Neural crest cell (in vitro differentiated cells): ENCODE results near the gene ITGA2B. TPM values are rescaled to one million over a fixed set of nuclear protein-coding genes. Genes with fewer than 3 reads are reported as not detected.

Source experiments
- DNase-seq: peaks from one replicate; pipeline ENCODE4 v3.0.0; 2021; ENCODE audit warnings: low read depth, mixed read lengths, low spot score
- H3K27ac Mint-ChIP-seq: one replicate; pipeline ENCODE4 v1.8.0; 2021; ENCODE audit warnings: mild to moderate bottlenecking, mixed read lengths; ENCODE audit not compliant: unreplicated experiment
- H3K27me3 Mint-ChIP-seq: 2 replicates; pipeline ENCODE4 v1.8.0; 2021; ENCODE audit warnings: low read depth, mild to moderate bottlenecking, mixed read lengths
- H3K36me3 Mint-ChIP-seq: 2 replicates; pipeline ENCODE4 v1.8.0; 2021; ENCODE audit warnings: low read depth, mild to moderate bottlenecking, mixed read lengths
- H3K4me1 Mint-ChIP-seq: 2 replicates; pipeline ENCODE4 v1.8.0; 2021; ENCODE audit warnings: mixed read lengths
- H3K4me3 Mint-ChIP-seq: one replicate; pipeline ENCODE4 v1.8.0; 2021; ENCODE audit warnings: mild to moderate bottlenecking, mixed read lengths
- H3K9me3 Mint-ChIP-seq: 2 replicates; pipeline ENCODE4 v1.8.0; 2021; ENCODE audit warnings: mixed read lengths
- total RNA-seq: library from RNA; stranded (reverse); gene quantifications from 2 replicates; pipeline ENCODE4 v1.2.1, GENCODE V29; 2021
- TF ChIP-seq, protein P1 (sequence below): fragments of 200-600 bp; sonication (generic); conservative IDR thresholded peaks from 2 replicates; pipeline ENCODE4 v1.5.0; 2021; ENCODE audit warnings: antibody characterized with exemption, mild to moderate bottlenecking

ITGA2B gene
- total RNA-seq, 1 donor from 2014 or later, result 7.3 TPM

DNA sequence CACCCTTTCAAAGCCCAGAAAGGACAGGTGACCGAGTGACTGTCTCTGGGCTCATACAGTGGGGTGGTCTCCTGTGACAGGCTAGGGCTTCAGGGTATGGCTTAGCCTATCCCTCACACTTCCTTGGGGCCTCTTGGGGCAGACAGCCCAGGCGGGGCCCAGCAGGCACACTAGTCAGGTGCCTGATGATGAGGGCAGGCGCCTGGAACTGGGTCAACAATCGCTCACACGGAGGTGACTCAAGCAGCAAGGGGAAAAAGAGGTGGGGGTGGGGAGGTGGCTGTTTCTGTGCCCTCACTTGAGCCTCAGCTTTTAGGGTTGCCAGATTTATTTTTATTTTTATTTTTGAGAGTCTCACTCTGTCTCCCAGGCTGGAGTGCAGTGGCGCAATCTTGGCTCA lies 50.7 kb downstream of the ITGA2B start:
- H3K27me3 Mint-ChIP-seq, result peaks cover 64% of the 10 kb centered on the region
- no peak for DNase-seq
- H3K36me3 Mint-ChIP-seq, result no peaks in the 10 kb centered on the region
- H3K4me1 Mint-ChIP-seq, result no peaks in the 10 kb centered on the region
- H3K4me3 Mint-ChIP-seq, result no peak overlapping the region
- no peaks in the 10 kb centered on the region for H3K9me3 Mint-ChIP-seq
- TF ChIP-seq, protein P1, sequence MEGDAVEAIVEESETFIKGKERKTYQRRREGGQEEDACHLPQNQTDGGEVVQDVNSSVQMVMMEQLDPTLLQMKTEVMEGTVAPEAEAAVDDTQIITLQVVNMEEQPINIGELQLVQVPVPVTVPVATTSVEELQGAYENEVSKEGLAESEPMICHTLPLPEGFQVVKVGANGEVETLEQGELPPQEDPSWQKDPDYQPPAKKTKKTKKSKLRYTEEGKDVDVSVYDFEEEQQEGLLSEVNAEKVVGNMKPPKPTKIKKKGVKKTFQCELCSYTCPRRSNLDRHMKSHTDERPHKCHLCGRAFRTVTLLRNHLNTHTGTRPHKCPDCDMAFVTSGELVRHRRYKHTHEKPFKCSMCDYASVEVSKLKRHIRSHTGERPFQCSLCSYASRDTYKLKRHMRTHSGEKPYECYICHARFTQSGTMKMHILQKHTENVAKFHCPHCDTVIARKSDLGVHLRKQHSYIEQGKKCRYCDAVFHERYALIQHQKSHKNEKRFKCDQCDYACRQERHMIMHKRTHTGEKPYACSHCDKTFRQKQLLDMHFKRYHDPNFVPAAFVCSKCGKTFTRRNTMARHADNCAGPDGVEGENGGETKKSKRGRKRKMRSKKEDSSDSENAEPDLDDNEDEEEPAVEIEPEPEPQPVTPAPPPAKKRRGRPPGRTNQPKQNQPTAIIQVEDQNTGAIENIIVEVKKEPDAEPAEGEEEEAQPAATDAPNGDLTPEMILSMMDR, result no peak
- no peak overlapping the region for H3K27ac Mint-ChIP-seq

DNA sequence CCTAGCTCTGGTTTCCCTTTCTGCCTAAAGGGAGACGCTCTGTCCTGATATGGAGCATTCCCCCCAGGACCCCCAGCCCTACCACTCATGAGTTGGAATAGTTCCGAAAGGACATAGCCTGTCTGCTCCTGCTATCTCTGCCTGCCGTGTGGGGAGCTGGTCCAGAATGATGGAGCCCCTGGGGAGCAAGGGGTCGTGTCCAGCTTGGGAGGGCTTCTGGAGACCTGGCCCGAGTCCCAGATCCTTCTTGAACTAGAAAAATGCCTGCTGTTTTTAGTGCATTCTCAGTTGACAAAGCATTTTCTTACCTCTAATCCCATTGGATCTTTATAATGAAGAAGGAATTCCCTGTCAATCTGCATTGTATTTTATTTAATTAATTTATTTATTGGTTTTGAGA lies 53.5 kb downstream of the ITGA2B start:
- TF ChIP-seq, protein P1, result no peak
- no peaks in the 10 kb centered on the region for H3K36me3 Mint-ChIP-seq
- peaks cover 52% of the 10 kb centered on the region for H3K27me3 Mint-ChIP-seq
- H3K27ac Mint-ChIP-seq, result no peak overlapping the region
- H3K4me3 Mint-ChIP-seq, result no peak overlapping the region
- no peak for DNase-seq
- peaks cover 5% of the 10 kb centered on the region for H3K4me1 Mint-ChIP-seq
- H3K9me3 Mint-ChIP-seq, result no peaks in the 10 kb centered on the region

DNA sequence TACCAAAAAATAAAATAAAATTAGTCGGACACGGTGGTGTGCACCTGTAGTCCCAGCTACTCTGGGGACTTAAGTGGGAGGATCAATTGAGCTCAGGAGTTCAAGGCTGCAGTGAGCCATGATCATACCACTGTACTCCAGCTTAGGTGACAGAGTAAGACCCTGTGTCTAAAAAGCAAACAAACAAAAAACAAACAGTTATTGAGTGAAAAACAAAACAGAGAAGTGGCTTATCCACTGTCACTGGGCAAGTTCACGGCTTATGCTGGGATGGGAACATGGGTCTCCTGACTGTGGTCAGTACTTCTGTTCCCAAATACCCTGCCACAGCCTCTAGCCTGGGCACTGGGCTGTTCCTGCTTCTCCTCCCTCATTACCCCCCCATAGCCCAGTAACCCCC lies 53.9 kb downstream of the ITGA2B start:
- Mint-ChIP-seq H3K4me3 (no peak overlapping the region), H3K36me3 (no peaks in the 10 kb centered on the region), H3K27ac (no peak overlapping the region), H3K9me3 (no peaks in the 10 kb centered on the region), H3K4me1 (peaks cover 5% of the 10 kb centered on the region), H3K27me3 (peaks cover 48% of the 10 kb centered on the region)
- DNase-seq, result no peak
- TF ChIP-seq, protein P1, result no peak

DNA sequence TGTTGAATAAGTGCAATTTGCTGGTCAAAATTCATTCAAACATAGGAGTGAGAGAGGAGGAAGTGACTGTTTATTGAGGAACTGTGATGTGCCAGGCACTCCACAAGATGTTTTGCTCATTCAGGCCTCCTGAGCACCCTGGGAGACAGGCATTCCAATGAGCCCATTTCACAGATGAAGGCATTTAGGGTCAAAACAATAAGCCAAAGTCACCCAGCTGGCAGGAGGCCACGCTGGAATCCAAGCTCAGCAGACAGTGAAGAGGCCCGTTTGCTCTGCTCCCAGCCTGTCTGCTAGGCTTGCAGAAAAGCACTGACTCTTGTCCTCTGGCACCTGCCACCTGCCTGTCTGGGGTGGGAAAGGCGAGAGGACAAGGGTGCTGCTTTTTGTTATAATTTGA lies 54.7 kb downstream of the ITGA2B start:
- no peak overlapping the region for H3K27ac Mint-ChIP-seq
- H3K4me1 Mint-ChIP-seq, result peaks cover 5% of the 10 kb centered on the region
- TF ChIP-seq, protein P1, result no peak
- no peaks in the 10 kb centered on the region for H3K36me3 Mint-ChIP-seq
- peaks cover 40% of the 10 kb centered on the region for H3K27me3 Mint-ChIP-seq
- DNase-seq, result no peak
- no peak overlapping the region for H3K4me3 Mint-ChIP-seq
- H3K9me3 Mint-ChIP-seq, result no peaks in the 10 kb centered on the region

DNA sequence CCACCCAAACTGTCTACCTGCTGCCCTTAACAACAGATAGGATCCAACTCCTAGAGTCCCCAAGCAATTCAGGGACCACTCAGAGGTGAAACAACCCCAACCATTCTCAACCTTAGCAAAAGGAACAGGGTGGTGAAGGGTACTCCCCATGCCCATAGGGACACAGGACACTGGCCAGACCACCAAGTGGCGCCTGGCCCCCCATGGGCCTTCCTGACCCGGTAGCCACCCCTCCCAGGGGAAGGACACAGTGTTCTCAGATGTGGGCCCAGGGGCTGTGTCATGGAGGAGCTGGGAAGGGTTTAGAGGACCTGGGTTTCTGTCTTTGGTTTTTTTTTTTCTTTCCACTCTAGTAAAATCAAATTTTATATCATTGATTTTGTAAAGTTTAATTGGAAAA lies 55.1 kb downstream of the ITGA2B start:
- TF ChIP-seq, protein P1, result no peak
- no peak for DNase-seq
- H3K4me3 Mint-ChIP-seq, result no peak overlapping the region
- no peaks in the 10 kb centered on the region for H3K36me3 Mint-ChIP-seq
- no peak overlapping the region for H3K27ac Mint-ChIP-seq
- H3K27me3 Mint-ChIP-seq, result peaks cover 40% of the 10 kb centered on the region
- H3K4me1 Mint-ChIP-seq, result peaks cover 5% of the 10 kb centered on the region
- no peaks in the 10 kb centered on the region for H3K9me3 Mint-ChIP-seq

DNA sequence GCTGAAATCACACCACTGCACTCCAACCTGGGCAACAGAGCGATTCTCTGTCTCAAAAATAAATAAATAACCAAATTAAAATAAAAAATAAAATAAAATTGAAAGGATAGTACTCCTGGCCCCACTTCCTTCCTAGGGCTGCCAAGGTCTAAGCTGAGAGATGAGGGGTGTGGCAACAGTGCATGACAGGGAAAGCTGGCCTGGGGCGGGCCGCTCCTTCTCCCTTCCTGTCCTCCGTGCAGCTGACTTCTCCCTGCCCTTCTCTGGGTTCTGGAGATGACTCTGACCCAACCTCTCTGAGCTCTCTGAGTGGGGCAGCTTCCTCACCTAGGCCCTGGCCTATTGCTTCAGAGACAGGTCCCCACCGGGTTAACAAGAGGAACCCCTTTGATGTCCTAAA lies 56.1 kb downstream of the ITGA2B start:
- Mint-ChIP-seq H3K27me3 (peaks cover 36% of the 10 kb centered on the region), H3K4me3 (no peak overlapping the region), H3K27ac (no peak overlapping the region), H3K4me1 (peaks cover 5% of the 10 kb centered on the region), H3K9me3 (no peaks in the 10 kb centered on the region), H3K36me3 (no peaks in the 10 kb centered on the region)
- DNase-seq, result no peak
- TF ChIP-seq, protein P1, result no peak
